ENCODE data around the gene SIGMAR1.

SIGMAR1 gene

DNA sequence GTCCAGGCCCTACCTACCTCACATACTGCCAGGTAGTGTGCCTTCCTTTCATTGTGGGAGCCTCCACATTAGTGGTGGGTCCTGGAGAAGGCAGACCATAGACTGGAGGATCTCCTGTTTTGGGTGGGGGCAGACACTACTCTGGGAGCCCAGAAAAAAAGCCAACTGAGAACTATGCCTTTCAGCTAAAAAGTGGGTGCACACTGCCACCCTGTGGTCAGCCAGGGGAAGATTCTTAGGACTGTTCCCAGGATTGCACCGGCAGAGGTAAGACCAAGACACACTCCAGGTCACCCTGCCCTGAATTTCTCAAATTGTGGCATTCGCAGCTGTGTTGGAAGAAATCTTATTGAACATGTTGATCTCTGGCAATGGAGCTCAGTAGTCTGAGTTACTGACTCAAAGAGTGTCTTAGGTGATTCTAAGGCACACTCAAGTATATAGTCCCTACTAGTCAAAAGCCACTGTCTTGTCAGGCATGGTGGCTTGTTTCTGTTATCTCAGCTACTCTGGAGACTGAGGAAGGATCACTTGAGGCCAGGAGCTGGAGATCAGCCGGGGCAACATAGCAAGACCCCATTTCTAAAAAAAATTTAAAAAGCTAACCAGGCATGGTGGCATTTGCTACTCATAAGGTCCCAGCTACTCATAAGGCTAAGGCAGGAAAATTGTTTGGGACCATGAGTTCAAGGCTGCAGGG is 3.6 kb downstream of the SIGMAR1 start:
- H3K9me3 Mint-ChIP-seq = no peaks in the 10 kb centered on the region
- TF ChIP-seq CTCF (IDR thresholded peaks at IDR 0.05; ENCODE audit: unreplicated experiment in 3 of 3) = peak; percentile 81 to 90 (median 83)
- H3K27ac Mint-ChIP-seq = peak overlapping the region in 2 of 3 experiments; percentile 49 to 59
- H3K4me1 Mint-ChIP-seq = peaks cover 31% of the 10 kb centered on the region
- H3K27me3 Mint-ChIP-seq (ENCODE audit: low read depth) = peaks cover 42% of the 10 kb centered on the region
- peak overlapping the region; percentile 37 to 72 (median 72) for H3K4me3 Mint-ChIP-seq
- H3K36me3 Mint-ChIP-seq (ENCODE audit: low read depth) = peaks cover 6% of the 10 kb centered on the region

DNA sequence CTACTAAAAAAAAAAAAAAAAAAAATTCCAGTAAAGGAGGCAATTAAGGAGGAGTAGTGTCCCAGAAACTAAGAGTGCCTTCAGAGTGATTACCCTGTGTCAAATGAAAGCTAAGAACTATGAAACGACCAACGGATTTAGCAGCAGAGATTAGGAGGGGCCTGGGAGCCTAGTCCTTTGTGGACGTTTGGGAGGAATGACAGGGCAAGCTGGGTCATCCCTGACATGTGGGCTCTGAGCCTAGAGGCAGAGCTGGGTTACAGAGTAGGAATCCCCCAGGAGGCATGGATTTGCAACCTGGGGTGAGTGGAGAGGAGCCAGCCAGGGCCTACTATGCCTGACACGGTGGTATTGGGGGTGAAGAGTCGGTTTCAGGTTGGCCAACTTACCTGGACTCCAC is 4.4 kb downstream of the SIGMAR1 start:
- Mint-ChIP-seq H3K4me1 (peaks cover 31% of the 10 kb centered on the region), H3K4me3 (no peak overlapping the region), H3K9me3 (no peaks in the 10 kb centered on the region), H3K27ac (no peak overlapping the region), H3K36me3 (ENCODE audit: low read depth) (peaks cover 6% of the 10 kb centered on the region), H3K27me3 (ENCODE audit: low read depth) (peaks cover 49% of the 10 kb centered on the region)
- TF ChIP-seq CTCF (IDR thresholded peaks at IDR 0.05; ENCODE audit: unreplicated experiment in 3 of 3) = no peak

DNA sequence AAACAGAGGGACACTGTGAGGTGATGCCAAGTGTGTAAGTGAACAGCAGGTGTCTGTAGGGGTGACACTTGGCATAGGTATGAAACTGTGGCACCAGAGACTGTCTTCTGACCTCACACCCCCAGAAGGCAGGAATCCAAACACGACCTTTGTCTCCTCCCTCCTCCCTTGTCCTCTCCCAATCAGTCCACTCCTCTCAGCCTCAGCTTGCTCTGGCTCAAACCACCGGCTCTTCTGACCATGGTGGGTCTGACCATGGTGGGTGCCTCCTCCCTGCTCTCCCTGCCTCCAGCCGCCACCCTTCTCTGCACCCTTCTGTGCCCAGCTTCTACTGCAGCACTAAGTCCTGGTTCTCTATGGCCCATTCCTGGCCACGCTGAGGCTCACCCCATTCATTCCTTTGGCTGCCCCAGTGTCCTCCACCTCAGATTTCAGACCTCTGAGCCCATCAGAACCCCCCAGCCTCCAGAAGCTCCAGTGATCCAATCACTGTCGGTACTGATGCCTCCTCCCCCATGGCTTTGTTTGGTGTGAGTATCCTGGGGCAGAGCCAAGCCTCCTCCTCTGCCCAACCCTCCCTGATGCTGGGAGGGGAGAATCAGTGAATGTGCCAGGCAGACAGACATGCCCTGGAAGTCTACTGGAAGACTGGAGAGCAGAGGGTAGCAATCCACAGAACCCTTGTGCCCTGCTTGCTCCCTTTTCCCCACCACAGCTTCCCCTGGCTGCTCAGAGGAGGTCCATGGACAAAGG is 7.0 kb downstream of the SIGMAR1 start:
- TF ChIP-seq CTCF (IDR thresholded peaks at IDR 0.05; ENCODE audit: unreplicated experiment in 3 of 3) = no peak
- Mint-ChIP-seq H3K36me3 (ENCODE audit: low read depth) (peaks cover 6% of the 10 kb centered on the region), H3K27ac (no peak overlapping the region), H3K27me3 (ENCODE audit: low read depth) (peaks cover 75% of the 10 kb centered on the region), H3K9me3 (no peaks in the 10 kb centered on the region), H3K4me3 (peak overlapping the region; percentile 48 to 77 (median 62)), H3K4me1 (peaks cover 23% of the 10 kb centered on the region)

DNA sequence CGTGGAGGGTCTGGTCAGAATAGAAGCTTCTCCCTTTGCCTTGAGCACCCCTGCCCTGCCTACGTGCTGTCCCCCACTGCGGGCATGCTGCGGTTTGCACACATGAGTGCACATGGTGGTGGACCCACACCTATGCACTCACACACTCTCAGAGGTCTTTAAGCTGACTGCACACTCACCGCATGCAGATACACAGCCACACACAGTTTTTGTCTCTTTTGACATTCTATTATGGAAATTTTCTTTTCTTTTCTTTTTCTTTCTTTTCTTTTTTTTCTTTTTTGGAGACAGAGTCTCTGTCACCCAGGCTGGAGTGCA is 8.1 kb downstream of the SIGMAR1 start:
- Mint-ChIP-seq H3K9me3 (no peaks in the 10 kb centered on the region), H3K27me3 (ENCODE audit: low read depth) (peaks cover 82% of the 10 kb centered on the region), H3K4me3 (peak overlapping the region; percentile 74 to 77 (median 77)), H3K36me3 (ENCODE audit: low read depth) (peaks cover under 1% of the 10 kb centered on the region), H3K4me1 (peaks cover 17% of the 10 kb centered on the region), H3K27ac (no peak overlapping the region)
- no peak for TF ChIP-seq CTCF (IDR thresholded peaks at IDR 0.05; ENCODE audit: unreplicated experiment in 3 of 3)

GRCh38 chr9:34628656-34629490 is 8.7 kb downstream of the SIGMAR1 start, which contains the start of gene ARID3C:
TSS of gene ARID3C (minus strand) at chr9:34629066. CDS start at chr9:34628014, 1,052 bp downstream.
- Mint-ChIP-seq H3K27ac (no peak within 1 kb of the TSS), H3K4me3 (peak within 1 kb of the TSS; percentile 78 to 80 (median 79)), H3K36me3 (ENCODE audit: low read depth) (no peaks in the 10 kb centered on the region), H3K27me3 (ENCODE audit: low read depth) (peaks cover 83% of the 10 kb centered on the region), H3K9me3 (no peaks in the 10 kb centered on the region), H3K4me1 (peaks cover 11% of the 10 kb centered on the region)
- no peak for TF ChIP-seq CTCF (IDR thresholded peaks at IDR 0.05; ENCODE audit: unreplicated experiment in 3 of 3)
